ENCODE data around the gene USP2. TPM values are rescaled to one million over a fixed set of nuclear protein-coding genes. Genes with fewer than 3 reads are reported as not detected.

The USP2 gene
- total and polyA plus RNA-seq, 2 of the 8 experiments (the other 6 are each of a cell fraction or from before 2014, with no cell fraction given) = 2.2 to 6.9 TPM

DNA sequence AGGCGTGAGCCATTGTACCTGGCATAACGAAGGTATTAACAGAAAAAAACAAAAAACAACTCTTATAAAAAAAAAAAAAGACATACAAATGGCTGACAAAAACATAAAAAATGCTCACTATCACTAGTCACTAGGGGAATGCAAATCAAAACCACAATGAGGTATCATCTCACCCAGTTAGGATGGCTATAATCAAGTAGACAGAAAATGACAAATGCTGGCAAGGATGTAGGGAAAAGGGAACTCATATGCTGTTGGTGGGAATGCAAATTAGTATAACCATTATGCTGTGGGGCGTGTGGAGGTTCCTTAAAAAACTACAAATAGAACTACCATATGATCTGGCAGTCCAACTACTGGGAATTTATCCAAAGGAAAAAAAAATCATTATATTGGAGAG lies 24.5 kb upstream of the USP2 start:
- no peak overlapping the region for H3K14ac ChIP-seq (ENCODE audit: insufficient read length)
- ChIA-PET CTCF (ENCODE audit: partially characterized antibody) (interaction anchor here (1.2 to 4.6 kb wide), 3 partner anchors 11 to 69 kb away, joined by 4 to 24 read pairs (median 4); no protein-coding TSS in a partner anchor), POLR2A (ENCODE audit: partially characterized antibody) (interaction anchor here (5.7 kb wide), 1 partner anchor 12 kb away, joined by 28 read pairs; no protein-coding TSS in a partner anchor)
- H4K20me1 ChIP-seq (replicated peaks in 1 of 2; ENCODE audit: control insufficient read depth in 1 of 2, insufficient read depth in 2 of 2, low read length in 2 of 2) = no peaks in the 10 kb centered on the region
- H3K27me3 ChIP-seq (replicated peaks in 1 of 4; ENCODE audit: control insufficient read depth in 3 of 4, extremely low read depth in 1 of 4, insufficient read depth in 3 of 4, low read length in 3 of 4) = no peaks in the 10 kb centered on the region
- H3K18ac ChIP-seq (ENCODE audit: extremely low read depth, low read length) = no peak overlapping the region
- no peak overlapping the region for H2BK120ac ChIP-seq (replicated peaks; ENCODE audit: low read depth, low read length)
- no peaks in the 10 kb centered on the region for H3K23me2 ChIP-seq (ENCODE audit: low read depth, low read length)
- no peaks in the 10 kb centered on the region for H3K36me3 ChIP-seq (ENCODE audit: control insufficient read depth in 2 of 4, insufficient read depth in 4 of 4, low read length in 3 of 4)
- no peak overlapping the region for H2BK15ac ChIP-seq (ENCODE audit: low read length)
- H4K8ac ChIP-seq (ENCODE audit: extremely low read depth, insufficient read depth, low read length) = no peak overlapping the region
- no peak overlapping the region for H4K5ac ChIP-seq (ENCODE audit: insufficient read length, low read depth, low read length)
- H2BK12ac ChIP-seq (ENCODE audit: low read depth, low read length) = no peak overlapping the region
- DNase-seq (ENCODE audit: low read depth in 1 of 2, low spot score in 2 of 2) = no peak
- WGBS, 2 experiments (ENCODE audit: extremely low coverage in 1 of 2, insufficient coverage in 1 of 2, insufficient read length in 1 of 2, insufficient replicate concordance in 2 of 2, low coverage in 1 of 2, low lambda C conversion rate in 2 of 2, missing lambda C conversion rate in 1 of 2) = 83% methylated on average over 3 of the region's 3 CpGs; no CpG with 5 or more reads in 1 of the 2 experiments
- H2AK5ac ChIP-seq (ENCODE audit: low read depth, low read length) = no peak overlapping the region
- H3K4me1 ChIP-seq (replicated peaks in 1 of 4; ENCODE audit: control insufficient read depth in 3 of 4, insufficient read depth in 4 of 4, low read length in 3 of 4) = no peaks in the 10 kb centered on the region
- no peak overlapping the region for H2AFZ ChIP-seq (ENCODE audit: low read length)
- no peaks in the 10 kb centered on the region for H3K79me2 ChIP-seq (ENCODE audit: control insufficient read depth in 1 of 2, insufficient read depth in 2 of 2, low read length in 2 of 2)
- H3K9ac ChIP-seq (replicated peaks in 1 of 4; ENCODE audit: extremely low read depth in 1 of 4, low read depth in 3 of 4, low read length in 3 of 4) = no peak overlapping the region
- H3K27ac ChIP-seq (ENCODE audit: low read depth, low read length) = no peak overlapping the region
- no peak overlapping the region for H2BK20ac ChIP-seq (ENCODE audit: low read length)
- H3K4ac ChIP-seq (replicated peaks; ENCODE audit: insufficient read length, low read depth, low read length) = no peak overlapping the region
- no peak for FAIRE-seq
- no peak overlapping the region for H3K4me3 ChIP-seq (ENCODE audit: extremely low read depth in 1 of 4, insufficient read depth in 2 of 4, low read depth in 3 of 4, low read length in 4 of 4)
- H2BK5ac ChIP-seq (ENCODE audit: low read depth, low read length) = no peak overlapping the region
- no peaks in the 10 kb centered on the region; a peak in 1 of 4 replicates for H3K9me3 ChIP-seq (ENCODE audit: insufficient read depth in 2 of 2, low read depth in 1 of 2, low read length in 1 of 2)
- H3K23ac ChIP-seq (ENCODE audit: insufficient read length) = no peak overlapping the region
- H3K79me1 ChIP-seq (ENCODE audit: low read depth, low read length) = no peaks in the 10 kb centered on the region
- H3K56ac ChIP-seq (replicated peaks; ENCODE audit: insufficient read length, low read depth, low read length) = no peak overlapping the region
- H4K91ac ChIP-seq (replicated peaks; ENCODE audit: insufficient read length, low read length) = no peak overlapping the region
- H3K4me2 ChIP-seq (ENCODE audit: insufficient read depth in 1 of 2, low read depth in 2 of 2, low read length in 2 of 2) = no peak overlapping the region
- TF ChIP-seq SP1 (IDR thresholded peaks at IDR 0.05; ENCODE audit: low read depth, low read length) (no peak), BRCA1 (IDR thresholded peaks at IDR 0.05; ENCODE audit: low read depth, low read length) (no peak), RBBP5 (IDR thresholded peaks at IDR 0.05; ENCODE audit: borderline replicate concordance, low read depth, low read length) (no peak), RXRA (IDR thresholded peaks at IDR 0.05; ENCODE audit: insufficient read depth, low read depth, low read length) (no peak), MAFK (IDR thresholded peaks at IDR 0.05; ENCODE audit: low read depth, low read length) (no peak), EP300 (IDR thresholded peaks at IDR 0.05; ENCODE audit: borderline replicate concordance in 1 of 2, low read depth in 2 of 2, low read length in 2 of 2) (no peak), SP4 (IDR thresholded peaks at IDR 0.05; ENCODE audit: low read length) (no peak)
- TF ChIP-seq, protein P1, sequence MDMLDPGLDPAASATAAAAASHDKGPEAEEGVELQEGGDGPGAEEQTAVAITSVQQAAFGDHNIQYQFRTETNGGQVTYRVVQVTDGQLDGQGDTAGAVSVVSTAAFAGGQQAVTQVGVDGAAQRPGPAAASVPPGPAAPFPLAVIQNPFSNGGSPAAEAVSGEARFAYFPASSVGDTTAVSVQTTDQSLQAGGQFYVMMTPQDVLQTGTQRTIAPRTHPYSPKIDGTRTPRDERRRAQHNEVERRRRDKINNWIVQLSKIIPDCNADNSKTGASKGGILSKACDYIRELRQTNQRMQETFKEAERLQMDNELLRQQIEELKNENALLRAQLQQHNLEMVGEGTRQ (IDR thresholded peaks at IDR 0.05; ENCODE audit: low read length) = no peak
- TF ChIP-seq, protein P2, sequence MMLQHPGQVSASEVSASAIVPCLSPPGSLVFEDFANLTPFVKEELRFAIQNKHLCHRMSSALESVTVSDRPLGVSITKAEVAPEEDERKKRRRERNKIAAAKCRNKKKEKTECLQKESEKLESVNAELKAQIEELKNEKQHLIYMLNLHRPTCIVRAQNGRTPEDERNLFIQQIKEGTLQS (IDR thresholded peaks at IDR 0.05; ENCODE audit: insufficient read depth, low read depth, low read length) = no peak
- TF ChIP-seq, protein P3, sequence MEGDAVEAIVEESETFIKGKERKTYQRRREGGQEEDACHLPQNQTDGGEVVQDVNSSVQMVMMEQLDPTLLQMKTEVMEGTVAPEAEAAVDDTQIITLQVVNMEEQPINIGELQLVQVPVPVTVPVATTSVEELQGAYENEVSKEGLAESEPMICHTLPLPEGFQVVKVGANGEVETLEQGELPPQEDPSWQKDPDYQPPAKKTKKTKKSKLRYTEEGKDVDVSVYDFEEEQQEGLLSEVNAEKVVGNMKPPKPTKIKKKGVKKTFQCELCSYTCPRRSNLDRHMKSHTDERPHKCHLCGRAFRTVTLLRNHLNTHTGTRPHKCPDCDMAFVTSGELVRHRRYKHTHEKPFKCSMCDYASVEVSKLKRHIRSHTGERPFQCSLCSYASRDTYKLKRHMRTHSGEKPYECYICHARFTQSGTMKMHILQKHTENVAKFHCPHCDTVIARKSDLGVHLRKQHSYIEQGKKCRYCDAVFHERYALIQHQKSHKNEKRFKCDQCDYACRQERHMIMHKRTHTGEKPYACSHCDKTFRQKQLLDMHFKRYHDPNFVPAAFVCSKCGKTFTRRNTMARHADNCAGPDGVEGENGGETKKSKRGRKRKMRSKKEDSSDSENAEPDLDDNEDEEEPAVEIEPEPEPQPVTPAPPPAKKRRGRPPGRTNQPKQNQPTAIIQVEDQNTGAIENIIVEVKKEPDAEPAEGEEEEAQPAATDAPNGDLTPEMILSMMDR (IDR thresholded peaks at IDR 0.05; ENCODE audit: control extremely low read depth in 1 of 3, insufficient read depth in 1 of 3, low read depth in 1 of 3, low read length in 3 of 3) = no peak
